GM23338 (cell line): Measurements from ENCODE around the gene TENM4. TPM values are rescaled to one million over a fixed set of nuclear protein-coding genes. Genes with fewer than 3 reads are reported as not detected.

Experiments used
- ATAC-seq: fragments of 200-7000 bp; cut with Tn5 transposase; 3 replicates; pipeline ENCODE4 v1.9.1; 2020
- DNase-seq: peaks from one replicate; pipeline ENCODE4 v3.0.0-alpha.2; 2015; ENCODE audit warnings: low spot score
- H2AFZ ChIP-seq: fragments of 200-600 bp; sonication (generic); 2 replicates; pipeline ENCODE4 v1.8.0; 2016; ENCODE audit warnings: antibody characterized with exemption, mild to moderate bottlenecking, moderate library complexity
- H3F3A ChIP-seq: fragments of 200-600 bp; sonication (generic); replicated peaks from 2 replicates; pipeline ENCODE4 v1.8.0; 2017; ENCODE audit warnings: antibody characterized with exemption, mixed run types, low read depth
- H3K27ac ChIP-seq: fragments of 200-600 bp; sonication (generic); 2 replicates; pipeline ENCODE4 v1.6.1; 2016; ENCODE audit warnings: low read depth
- H3K27me3 ChIP-seq: fragments of 200-600 bp; sonication (generic); 2 replicates; pipeline ENCODE4 v1.8.0; 2016; ENCODE audit warnings: mild to moderate bottlenecking, mixed run types, moderate library complexity; ENCODE audit not compliant: insufficient read depth
- H3K36me3 ChIP-seq: fragments of 200-600 bp; sonication (generic); 2 replicates; pipeline ENCODE4 v1.8.0; 2016; ENCODE audit warnings: mild to moderate bottlenecking; ENCODE audit not compliant: insufficient read depth
- H3K4me1 ChIP-seq: fragments of 200-600 bp; sonication (generic); 2 replicates; pipeline ENCODE4 v1.8.0; 2016; ENCODE audit warnings: mild to moderate bottlenecking, moderate library complexity; ENCODE audit not compliant: insufficient read depth
- H3K4me2 ChIP-seq: fragments of 200-600 bp; sonication (generic); 2 replicates; pipeline ENCODE4 v1.7.1; 2017; ENCODE audit warnings: mixed run types
- H3K4me3 ChIP-seq: fragments of 200-600 bp; sonication (generic); 2 replicates; pipeline ENCODE4 v1.6.1; 2016; ENCODE audit warnings: mixed run types
- H3K79me2 ChIP-seq: fragments of 200-600 bp; sonication (generic); replicated peaks from 2 replicates; pipeline ENCODE4 v1.8.0; 2017; ENCODE audit warnings: mild to moderate bottlenecking; ENCODE audit not compliant: insufficient read depth
- H3K9me2 ChIP-seq: fragments of 200-600 bp; sonication (generic); 2 replicates; pipeline ENCODE4 v1.8.0; 2017; ENCODE audit not compliant: insufficient read depth
- H4K20me1 ChIP-seq: fragments of 200-600 bp; sonication (generic); replicated peaks from 2 replicates; pipeline ENCODE4 v1.8.0; 2017; ENCODE audit warnings: mild to moderate bottlenecking; ENCODE audit not compliant: insufficient read depth
- H3K27ac Mint-ChIP-seq: 2 replicates; pipeline ENCODE4 v1.8.0; 2020; ENCODE audit warnings: inconsistent platforms, mild to moderate bottlenecking, moderate library complexity, mixed read lengths
- H3K27me3 Mint-ChIP-seq: 3 replicates; pipeline ENCODE4 v1.8.0; 2022; ENCODE audit warnings: low read depth, mild to moderate bottlenecking, moderate library complexity, mixed read lengths, inconsistent platforms; ENCODE audit not compliant: insufficient read depth, poor library complexity
- H3K36me3 Mint-ChIP-seq: 3 replicates; pipeline ENCODE4 v1.8.0; 2021; ENCODE audit warnings: low read depth, mild to moderate bottlenecking, inconsistent platforms, moderate library complexity, mixed read lengths
- H3K4me1 Mint-ChIP-seq: 3 replicates; pipeline ENCODE4 v1.8.0; 2020; ENCODE audit warnings: mild to moderate bottlenecking, inconsistent platforms, mixed read lengths
- H3K4me3 Mint-ChIP-seq: 3 replicates; pipeline ENCODE4 v1.8.0; 2021; ENCODE audit warnings: moderate library complexity, mild to moderate bottlenecking, inconsistent platforms, mixed read lengths
- H3K9me3 Mint-ChIP-seq: 3 replicates; pipeline ENCODE4 v1.8.0; 2020; ENCODE audit warnings: moderate library complexity, mild to moderate bottlenecking, inconsistent platforms, mixed read lengths
- CREB1 ChIP-seq: fragments of 250-450 bp; sonication (Bioruptor Pico); IDR thresholded peaks from 2 replicates; pipeline ENCODE4 v1.5.0; 2020; ENCODE audit warnings: low read depth, mild to moderate bottlenecking, moderate library complexity
- EZH2 ChIP-seq: fragments of 200-600 bp; sonication (generic); IDR thresholded peaks from one replicate; pipeline ENCODE4 v1.8.0; 2017; ENCODE audit warnings: antibody characterized with exemption, mild to moderate bottlenecking, low read depth; ENCODE audit not compliant: unreplicated experiment
- EZH2phosphoT487 ChIP-seq: fragments of 200-600 bp; sonication (generic); IDR thresholded peaks from one replicate; pipeline ENCODE4 v1.8.1; 2018; ENCODE audit warnings: antibody characterized with exemption; ENCODE audit not compliant: unreplicated experiment
- JUNB ChIP-seq: IDR thresholded peaks from one replicate; pipeline ENCODE4 v1.6.1; 2016; ENCODE audit warnings: antibody characterized with exemption; ENCODE audit not compliant: unreplicated experiment
- NANOG ChIP-seq: IDR thresholded peaks from 2 replicates; pipeline ENCODE4 v1.6.1; 2016; ENCODE audit warnings: antibody characterized with exemption, borderline replicate concordance
- POLR2AphosphoS5 ChIP-seq: IDR thresholded peaks from 2 replicates; pipeline ENCODE4 v1.6.1; 2016; ENCODE audit warnings: antibody characterized with exemption, low read depth
- REST ChIP-seq: IDR thresholded peaks from one replicate; pipeline ENCODE4 v1.6.1; 2018; ENCODE audit warnings: antibody characterized with exemption; ENCODE audit not compliant: unreplicated experiment
- STAT1 ChIP-seq: IDR thresholded peaks from one replicate; pipeline ENCODE4 v1.6.1; 2016; ENCODE audit warnings: antibody characterized with exemption; ENCODE audit not compliant: unreplicated experiment
- ZNF114 ChIP-seq: fragments of 250-450 bp; sonication (Bioruptor Pico); IDR thresholded peaks from 2 replicates; pipeline ENCODE4 v1.5.0; 2020; ENCODE audit warnings: mild to moderate bottlenecking, moderate library complexity
- ZNF331 ChIP-seq: fragments of 250-450 bp; sonication (Bioruptor Pico); IDR thresholded peaks from 2 replicates; pipeline ENCODE4 v1.5.0; 2020; ENCODE audit warnings: low read depth, mild to moderate bottlenecking, moderate library complexity
- polyA plus RNA-seq: library from polyadenylated mRNA; unstranded; fragments of >200 nt; fragmentation: Nextera tagmentation; extraction: Ambion mirVana; gene quantifications from 2 replicates; pipeline ENCODE4 v1.2.1, GENCODE V29; 2016
- total RNA-seq: library from RNA; depleted of rRNA; stranded (reverse); fragments of >200 nt; shearing (Covaris generic); gene quantifications from 2 replicates; pipeline ENCODE4 v1.2.3, GENCODE V29; 2014
- TF ChIP-seq, protein P1 (sequence below): fragments of 250-450 bp; sonication (Bioruptor Pico); IDR thresholded peaks from 2 replicates; pipeline ENCODE4 v1.5.0; 2020; ENCODE audit warnings: mild to moderate bottlenecking, moderate library complexity
- TF ChIP-seq, protein P2 (sequence below): IDR thresholded peaks from 2 replicates; pipeline ENCODE4 v1.6.1; 2016; ENCODE audit warnings: antibody characterized with exemption
- TF ChIP-seq, protein P3 (sequence below), 2 experiments: fragments of 200-600 bp in 1 of 2; sonication (generic) in 1 of 2; conservative IDR thresholded peaks; 2 replicates each; pipeline versions ENCODE4 v1.5.1 to v1.6.1; 2016 to 2017; ENCODE audit warnings: antibody characterized with exemption in 2 of 2, low read depth in 2 of 2, mild to moderate bottlenecking in 2 of 2, moderate library complexity in 1 of 2

The TENM4 gene
- total and polyA plus RNA-seq, 2 experiments from 2014 or later = 7.3 TPM

GRCh38 chr11:78607696-78608095, 833.1 kb downstream of the TENM4 start (continued):
- TF ChIP-seq STAT1 (no peak), CREB1 (no peak), ZNF114 (CRISPR knock-in tag) (no peak)

DNA sequence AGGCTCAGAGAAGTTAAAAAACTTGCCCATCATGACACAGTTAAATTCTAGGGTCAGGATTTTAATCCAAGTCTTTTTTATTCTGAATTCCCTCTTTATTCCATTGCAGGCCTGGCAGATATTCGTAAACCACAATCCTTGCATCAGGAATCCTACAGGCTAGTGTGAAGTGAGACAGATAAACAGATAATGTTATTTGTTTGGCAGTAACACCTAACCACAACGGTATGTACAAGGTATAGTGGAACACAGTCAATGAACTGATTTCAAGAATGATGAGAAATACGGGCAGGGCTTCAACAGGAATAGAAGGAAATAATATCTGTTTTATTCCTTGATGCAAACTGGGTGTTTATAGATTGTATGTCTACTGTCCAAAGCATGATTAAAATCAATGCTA, 834.2 kb downstream of the TENM4 start:
- H3K27ac ChIP-seq = no peak overlapping the region
- no peak overlapping the region for H3K4me2 ChIP-seq
- peaks cover 7% of the 10 kb centered on the region; the same call in 1 of the 2 replicates for H3K9me2 ChIP-seq
- no peaks in the 10 kb centered on the region for H3K36me3 ChIP-seq
- H3K27me3 ChIP-seq = no peaks in the 10 kb centered on the region
- no peak for ATAC-seq
- peaks cover 2% of the 10 kb centered on the region for H3K27me3 Mint-ChIP-seq
- no peak for DNase-seq
- H3K27ac Mint-ChIP-seq = no peak overlapping the region
- no peak overlapping the region for H3K4me3 ChIP-seq
- H3K4me1 ChIP-seq = 0 out of 2 replicates have a peak, but pooled peaks cover 3% of the 10 kb centered on the region
- no peaks in the 10 kb centered on the region for H4K20me1 ChIP-seq
- TF ChIP-seq, protein P1, sequence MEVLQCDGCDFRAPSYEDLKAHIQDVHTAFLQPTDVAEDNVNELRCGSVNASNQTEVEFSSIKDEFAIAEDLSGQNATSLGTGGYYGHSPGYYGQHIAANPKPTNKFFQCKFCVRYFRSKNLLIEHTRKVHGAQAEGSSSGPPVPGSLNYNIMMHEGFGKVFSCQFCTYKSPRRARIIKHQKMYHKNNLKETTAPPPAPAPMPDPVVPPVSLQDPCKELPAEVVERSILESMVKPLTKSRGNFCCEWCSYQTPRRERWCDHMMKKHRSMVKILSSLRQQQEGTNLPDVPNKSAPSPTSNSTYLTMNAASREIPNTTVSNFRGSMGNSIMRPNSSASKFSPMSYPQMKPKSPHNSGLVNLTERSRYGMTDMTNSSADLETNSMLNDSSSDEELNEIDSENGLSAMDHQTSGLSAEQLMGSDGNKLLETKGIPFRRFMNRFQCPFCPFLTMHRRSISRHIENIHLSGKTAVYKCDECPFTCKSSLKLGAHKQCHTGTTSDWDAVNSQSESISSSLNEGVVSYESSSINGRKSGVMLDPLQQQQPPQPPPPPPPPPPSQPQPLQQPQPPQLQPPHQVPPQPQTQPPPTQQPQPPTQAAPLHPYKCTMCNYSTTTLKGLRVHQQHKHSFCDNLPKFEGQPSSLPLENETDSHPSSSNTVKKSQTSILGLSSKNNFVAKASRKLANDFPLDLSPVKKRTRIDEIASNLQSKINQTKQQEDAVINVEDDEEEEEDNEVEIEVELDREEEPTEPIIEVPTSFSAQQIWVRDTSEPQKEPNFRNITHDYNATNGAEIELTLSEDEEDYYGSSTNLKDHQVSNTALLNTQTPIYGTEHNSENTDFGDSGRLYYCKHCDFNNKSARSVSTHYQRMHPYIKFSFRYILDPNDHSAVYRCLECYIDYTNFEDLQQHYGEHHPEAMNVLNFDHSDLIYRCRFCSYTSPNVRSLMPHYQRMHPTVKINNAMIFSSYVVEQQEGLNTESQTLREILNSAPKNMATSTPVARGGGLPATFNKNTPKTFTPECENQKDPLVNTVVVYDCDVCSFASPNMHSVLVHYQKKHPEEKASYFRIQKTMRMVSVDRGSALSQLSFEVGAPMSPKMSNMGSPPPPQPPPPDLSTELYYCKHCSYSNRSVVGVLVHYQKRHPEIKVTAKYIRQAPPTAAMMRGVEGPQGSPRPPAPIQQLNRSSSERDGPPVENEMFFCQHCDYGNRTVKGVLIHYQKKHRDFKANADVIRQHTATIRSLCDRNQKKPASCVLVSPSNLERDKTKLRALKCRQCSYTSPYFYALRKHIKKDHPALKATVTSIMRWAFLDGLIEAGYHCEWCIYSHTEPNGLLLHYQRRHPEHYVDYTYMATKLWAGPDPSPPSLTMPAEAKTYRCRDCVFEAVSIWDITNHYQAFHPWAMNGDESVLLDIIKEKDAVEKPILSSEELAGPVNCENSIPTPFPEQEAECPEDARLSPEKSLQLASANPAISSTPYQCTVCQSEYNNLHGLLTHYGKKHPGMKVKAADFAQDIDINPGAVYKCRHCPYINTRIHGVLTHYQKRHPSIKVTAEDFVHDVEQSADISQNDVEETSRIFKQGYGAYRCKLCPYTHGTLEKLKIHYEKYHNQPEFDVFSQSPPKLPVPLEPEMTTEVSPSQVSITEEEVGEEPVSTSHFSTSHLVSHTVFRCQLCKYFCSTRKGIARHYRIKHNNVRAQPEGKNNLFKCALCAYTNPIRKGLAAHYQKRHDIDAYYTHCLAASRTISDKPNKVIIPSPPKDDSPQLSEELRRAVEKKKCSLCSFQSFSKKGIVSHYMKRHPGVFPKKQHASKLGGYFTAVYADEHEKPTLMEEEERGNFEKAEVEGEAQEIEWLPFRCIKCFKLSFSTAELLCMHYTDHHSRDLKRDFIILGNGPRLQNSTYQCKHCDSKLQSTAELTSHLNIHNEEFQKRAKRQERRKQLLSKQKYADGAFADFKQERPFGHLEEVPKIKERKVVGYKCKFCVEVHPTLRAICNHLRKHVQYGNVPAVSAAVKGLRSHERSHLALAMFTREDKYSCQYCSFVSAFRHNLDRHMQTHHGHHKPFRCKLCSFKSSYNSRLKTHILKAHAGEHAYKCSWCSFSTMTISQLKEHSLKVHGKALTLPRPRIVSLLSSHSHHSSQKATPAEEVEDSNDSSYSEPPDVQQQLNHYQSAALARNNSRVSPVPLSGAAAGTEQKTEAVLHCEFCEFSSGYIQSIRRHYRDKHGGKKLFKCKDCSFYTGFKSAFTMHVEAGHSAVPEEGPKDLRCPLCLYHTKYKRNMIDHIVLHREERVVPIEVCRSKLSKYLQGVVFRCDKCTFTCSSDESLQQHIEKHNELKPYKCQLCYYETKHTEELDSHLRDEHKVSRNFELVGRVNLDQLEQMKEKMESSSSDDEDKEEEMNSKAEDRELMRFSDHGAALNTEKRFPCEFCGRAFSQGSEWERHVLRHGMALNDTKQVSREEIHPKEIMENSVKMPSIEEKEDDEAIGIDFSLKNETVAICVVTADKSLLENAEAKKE (CRISPR knock-in tag) = no peak
- TF ChIP-seq REST (no peak), EZH2phosphoT487 (no peak), CREB1 (no peak), NANOG (no peak), ZNF331 (CRISPR knock-in tag) (no peak), ZNF114 (CRISPR knock-in tag) (no peak), JUNB (no peak), POLR2AphosphoS5 (no peak), EZH2 (no peak), STAT1 (no peak)
- TF ChIP-seq, protein P2, sequence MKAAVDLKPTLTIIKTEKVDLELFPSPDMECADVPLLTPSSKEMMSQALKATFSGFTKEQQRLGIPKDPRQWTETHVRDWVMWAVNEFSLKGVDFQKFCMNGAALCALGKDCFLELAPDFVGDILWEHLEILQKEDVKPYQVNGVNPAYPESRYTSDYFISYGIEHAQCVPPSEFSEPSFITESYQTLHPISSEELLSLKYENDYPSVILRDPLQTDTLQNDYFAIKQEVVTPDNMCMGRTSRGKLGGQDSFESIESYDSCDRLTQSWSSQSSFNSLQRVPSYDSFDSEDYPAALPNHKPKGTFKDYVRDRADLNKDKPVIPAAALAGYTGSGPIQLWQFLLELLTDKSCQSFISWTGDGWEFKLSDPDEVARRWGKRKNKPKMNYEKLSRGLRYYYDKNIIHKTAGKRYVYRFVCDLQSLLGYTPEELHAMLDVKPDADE = no peak
- TF ChIP-seq, protein P3, sequence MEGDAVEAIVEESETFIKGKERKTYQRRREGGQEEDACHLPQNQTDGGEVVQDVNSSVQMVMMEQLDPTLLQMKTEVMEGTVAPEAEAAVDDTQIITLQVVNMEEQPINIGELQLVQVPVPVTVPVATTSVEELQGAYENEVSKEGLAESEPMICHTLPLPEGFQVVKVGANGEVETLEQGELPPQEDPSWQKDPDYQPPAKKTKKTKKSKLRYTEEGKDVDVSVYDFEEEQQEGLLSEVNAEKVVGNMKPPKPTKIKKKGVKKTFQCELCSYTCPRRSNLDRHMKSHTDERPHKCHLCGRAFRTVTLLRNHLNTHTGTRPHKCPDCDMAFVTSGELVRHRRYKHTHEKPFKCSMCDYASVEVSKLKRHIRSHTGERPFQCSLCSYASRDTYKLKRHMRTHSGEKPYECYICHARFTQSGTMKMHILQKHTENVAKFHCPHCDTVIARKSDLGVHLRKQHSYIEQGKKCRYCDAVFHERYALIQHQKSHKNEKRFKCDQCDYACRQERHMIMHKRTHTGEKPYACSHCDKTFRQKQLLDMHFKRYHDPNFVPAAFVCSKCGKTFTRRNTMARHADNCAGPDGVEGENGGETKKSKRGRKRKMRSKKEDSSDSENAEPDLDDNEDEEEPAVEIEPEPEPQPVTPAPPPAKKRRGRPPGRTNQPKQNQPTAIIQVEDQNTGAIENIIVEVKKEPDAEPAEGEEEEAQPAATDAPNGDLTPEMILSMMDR (conservative IDR thresholded peaks at IDR 0.05; ENCODE audit: low read depth in 2 of 2) = no peak
- H3K4me3 Mint-ChIP-seq = no peak overlapping the region
- H2AFZ ChIP-seq = no peak overlapping the region
- H3K9me3 Mint-ChIP-seq = no peaks in the 10 kb centered on the region; the same call in 2 of the 3 replicates
- no peaks in the 10 kb centered on the region for H3F3A ChIP-seq
- H3K79me2 ChIP-seq = no peaks in the 10 kb centered on the region
- peaks cover 6% of the 10 kb centered on the region; the same call in 2 of the 3 replicates for H3K4me1 Mint-ChIP-seq
- no peaks in the 10 kb centered on the region for H3K36me3 Mint-ChIP-seq
